ENCODE results near the gene TGM3.

- TF ChIP-seq CTCF (conservative IDR thresholded peaks at IDR 0.05; ENCODE audit: low read depth in 2 of 2) (no peak), POLR2AphosphoS5 (IDR thresholded peaks at IDR 0.05; ENCODE audit: low read depth) (no peak), EZH2phosphoT487 (IDR thresholded peaks at IDR 0.05; ENCODE audit: unreplicated experiment) (no peak), REST (IDR thresholded peaks at IDR 0.05; ENCODE audit: unreplicated experiment) (no peak), EZH2 (IDR thresholded peaks at IDR 0.05; ENCODE audit: low read depth, unreplicated experiment) (no peak), JUNB (IDR thresholded peaks at IDR 0.05; ENCODE audit: unreplicated experiment) (no peak), CREB1 (CRISPR knock-in tag; IDR thresholded peaks at IDR 0.05; ENCODE audit: low read depth) (no peak), ZNF331 (CRISPR knock-in tag; IDR thresholded peaks at IDR 0.05; ENCODE audit: low read depth) (no peak), NANOG (IDR thresholded peaks at IDR 0.05; ENCODE audit: borderline replicate concordance) (no peak), ETS1 (IDR thresholded peaks at IDR 0.05) (no peak)
Measured at GRCh38 chr20:2300420-2300819, 4.6 kb downstream of the TGM3 start.
